Measurements from ENCODE around the gene MACROD2. TPM values are rescaled to one million over a fixed set of nuclear protein-coding genes. Genes with fewer than 3 reads are reported as not detected.

Gene MACROD2
- total RNA-seq, 1 donor from 2014 or later, result 6.4 TPM

DNA sequence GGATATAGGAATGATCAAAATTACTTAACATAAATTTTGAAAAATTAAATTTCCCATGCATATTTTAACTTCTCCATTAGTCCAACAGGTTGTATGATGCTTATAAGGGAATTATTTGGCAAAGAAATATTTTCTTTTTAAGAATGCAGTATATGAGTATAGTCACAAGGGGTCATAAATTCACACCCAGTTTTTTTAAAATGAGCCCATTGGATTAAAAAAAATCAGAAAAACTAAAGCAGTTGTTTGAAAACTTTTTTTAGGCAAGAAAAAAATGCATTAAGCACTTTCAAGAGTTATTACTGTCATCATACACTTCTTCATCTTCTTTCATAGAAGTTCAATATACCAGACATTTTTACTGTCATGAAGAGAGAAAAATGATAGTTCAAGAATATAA is 746.3 kb downstream of the MACROD2 start:
- Mint-ChIP-seq H3K4me3 (no peak overlapping the region), H3K27ac (ENCODE audit: unreplicated experiment) (no peak overlapping the region), H3K4me1 (peaks cover 8% of the 10 kb centered on the region), H3K27me3 (ENCODE audit: low read depth) (no peaks in the 10 kb centered on the region), H3K9me3 (peaks cover 2% of the 10 kb centered on the region), H3K36me3 (ENCODE audit: low read depth) (no peaks in the 10 kb centered on the region)
- TF ChIP-seq, protein P1, sequence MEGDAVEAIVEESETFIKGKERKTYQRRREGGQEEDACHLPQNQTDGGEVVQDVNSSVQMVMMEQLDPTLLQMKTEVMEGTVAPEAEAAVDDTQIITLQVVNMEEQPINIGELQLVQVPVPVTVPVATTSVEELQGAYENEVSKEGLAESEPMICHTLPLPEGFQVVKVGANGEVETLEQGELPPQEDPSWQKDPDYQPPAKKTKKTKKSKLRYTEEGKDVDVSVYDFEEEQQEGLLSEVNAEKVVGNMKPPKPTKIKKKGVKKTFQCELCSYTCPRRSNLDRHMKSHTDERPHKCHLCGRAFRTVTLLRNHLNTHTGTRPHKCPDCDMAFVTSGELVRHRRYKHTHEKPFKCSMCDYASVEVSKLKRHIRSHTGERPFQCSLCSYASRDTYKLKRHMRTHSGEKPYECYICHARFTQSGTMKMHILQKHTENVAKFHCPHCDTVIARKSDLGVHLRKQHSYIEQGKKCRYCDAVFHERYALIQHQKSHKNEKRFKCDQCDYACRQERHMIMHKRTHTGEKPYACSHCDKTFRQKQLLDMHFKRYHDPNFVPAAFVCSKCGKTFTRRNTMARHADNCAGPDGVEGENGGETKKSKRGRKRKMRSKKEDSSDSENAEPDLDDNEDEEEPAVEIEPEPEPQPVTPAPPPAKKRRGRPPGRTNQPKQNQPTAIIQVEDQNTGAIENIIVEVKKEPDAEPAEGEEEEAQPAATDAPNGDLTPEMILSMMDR (conservative IDR thresholded peaks at IDR 0.05), result peak; percentile 39
- no peak for DNase-seq (ENCODE audit: low read depth, low spot score)

DNA sequence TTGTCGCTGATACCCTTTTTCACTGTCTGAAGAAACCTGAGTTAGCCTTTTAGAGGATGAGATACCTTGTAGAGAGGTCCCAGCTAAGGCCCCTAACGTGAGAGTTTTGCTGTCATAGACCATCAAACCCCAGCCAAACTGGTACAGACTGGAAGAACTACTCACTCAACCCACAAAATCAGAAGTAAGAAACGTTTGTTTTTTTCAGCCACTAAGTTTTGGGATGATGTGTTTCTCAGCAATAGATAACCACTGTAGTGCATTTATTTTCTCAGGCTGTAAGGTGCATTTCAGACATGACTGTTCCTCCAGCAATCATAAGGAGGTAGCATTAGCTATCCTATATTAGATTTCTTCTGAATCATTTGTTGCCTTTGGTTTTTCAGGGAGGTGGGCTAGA is 749.4 kb downstream of the MACROD2 start:
- TF ChIP-seq, protein P1 (conservative IDR thresholded peaks at IDR 0.05), result no peak
- no peak for DNase-seq (ENCODE audit: low read depth, low spot score)
- Mint-ChIP-seq H3K36me3 (ENCODE audit: low read depth) (no peaks in the 10 kb centered on the region), H3K27me3 (ENCODE audit: low read depth) (no peaks in the 10 kb centered on the region), H3K9me3 (no peaks in the 10 kb centered on the region), H3K27ac (ENCODE audit: unreplicated experiment) (no peak overlapping the region), H3K4me3 (no peak overlapping the region), H3K4me1 (peaks cover 8% of the 10 kb centered on the region)

DNA sequence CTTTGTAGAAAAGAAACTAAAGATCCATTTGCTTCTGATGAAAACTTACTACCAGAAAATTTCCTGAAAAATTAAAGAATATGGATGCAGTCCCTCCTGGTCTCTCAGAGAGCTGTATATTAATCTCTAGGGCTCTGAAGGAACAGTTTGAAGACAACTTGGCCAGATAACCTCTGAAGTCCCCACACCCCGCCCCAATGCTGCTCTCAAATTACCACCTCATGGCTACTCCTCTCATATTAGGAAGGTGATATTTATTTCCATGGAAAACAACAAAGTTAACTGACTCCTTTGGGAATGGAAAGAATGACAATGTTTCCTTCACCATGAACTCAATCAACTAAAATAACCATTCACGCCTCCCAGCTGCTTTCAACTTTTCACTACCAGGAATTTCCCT is 750.5 kb downstream of the MACROD2 start:
- TF ChIP-seq, protein P1 (conservative IDR thresholded peaks at IDR 0.05), result no peak
- DNase-seq (ENCODE audit: low read depth, low spot score), result no peak
- Mint-ChIP-seq H3K9me3 (no peaks in the 10 kb centered on the region), H3K4me3 (no peak overlapping the region), H3K4me1 (peaks cover 1% of the 10 kb centered on the region), H3K27ac (ENCODE audit: unreplicated experiment) (no peak overlapping the region), H3K36me3 (ENCODE audit: low read depth) (no peaks in the 10 kb centered on the region), H3K27me3 (ENCODE audit: low read depth) (no peaks in the 10 kb centered on the region)

DNA sequence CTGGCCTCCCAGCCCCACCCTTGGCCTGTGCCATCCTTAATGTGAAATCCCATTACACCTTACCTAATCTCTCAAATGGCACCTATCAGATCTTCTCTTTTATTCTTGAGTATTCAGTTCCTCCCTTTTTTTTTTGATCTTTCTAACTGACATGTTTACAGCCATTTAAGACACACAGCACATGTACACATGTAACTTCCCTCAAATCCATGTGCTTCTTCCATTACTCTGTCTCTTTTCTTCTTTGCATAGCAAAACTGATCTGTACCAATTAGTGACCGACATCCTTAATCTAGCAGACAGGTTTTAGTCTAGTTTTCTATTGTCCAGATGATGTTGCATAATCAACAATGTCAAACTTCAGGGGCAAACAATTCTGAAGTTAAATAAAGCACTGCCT is 755.9 kb downstream of the MACROD2 start:
- Mint-ChIP-seq H3K9me3 (no peaks in the 10 kb centered on the region), H3K36me3 (ENCODE audit: low read depth) (no peaks in the 10 kb centered on the region), H3K4me1 (no peaks in the 10 kb centered on the region), H3K27me3 (ENCODE audit: low read depth) (no peaks in the 10 kb centered on the region), H3K27ac (ENCODE audit: unreplicated experiment) (no peak overlapping the region), H3K4me3 (no peak overlapping the region)
- TF ChIP-seq, protein P1 (conservative IDR thresholded peaks at IDR 0.05), result no peak
- DNase-seq (ENCODE audit: low read depth, low spot score), result no peak

DNA sequence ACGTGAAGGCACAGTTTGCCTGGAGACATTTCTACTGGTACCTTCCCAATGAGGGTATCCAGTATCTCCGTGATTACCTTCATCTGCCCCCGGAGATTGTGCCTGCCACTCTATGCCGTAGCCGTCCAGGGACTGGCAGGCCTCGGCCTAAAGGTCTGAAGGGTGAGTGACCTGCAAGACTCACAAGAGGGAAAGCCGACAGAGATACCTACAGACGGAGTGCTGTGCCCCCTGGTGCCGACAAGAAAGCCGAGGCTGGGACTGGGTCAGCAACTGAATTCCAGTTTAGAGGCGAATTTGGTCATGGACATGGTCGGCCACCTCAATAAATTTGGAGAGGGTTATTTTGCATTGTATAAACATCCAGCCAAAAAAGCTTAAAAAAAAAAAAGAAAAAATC is 762.4 kb downstream of the MACROD2 start:
- Mint-ChIP-seq H3K27ac (ENCODE audit: unreplicated experiment) (no peak overlapping the region), H3K4me1 (no peaks in the 10 kb centered on the region), H3K4me3 (no peak overlapping the region), H3K9me3 (no peaks in the 10 kb centered on the region), H3K36me3 (ENCODE audit: low read depth) (no peaks in the 10 kb centered on the region), H3K27me3 (ENCODE audit: low read depth) (no peaks in the 10 kb centered on the region)
- DNase-seq (ENCODE audit: low read depth, low spot score), result no peak
- TF ChIP-seq, protein P1 (conservative IDR thresholded peaks at IDR 0.05), result no peak

DNA sequence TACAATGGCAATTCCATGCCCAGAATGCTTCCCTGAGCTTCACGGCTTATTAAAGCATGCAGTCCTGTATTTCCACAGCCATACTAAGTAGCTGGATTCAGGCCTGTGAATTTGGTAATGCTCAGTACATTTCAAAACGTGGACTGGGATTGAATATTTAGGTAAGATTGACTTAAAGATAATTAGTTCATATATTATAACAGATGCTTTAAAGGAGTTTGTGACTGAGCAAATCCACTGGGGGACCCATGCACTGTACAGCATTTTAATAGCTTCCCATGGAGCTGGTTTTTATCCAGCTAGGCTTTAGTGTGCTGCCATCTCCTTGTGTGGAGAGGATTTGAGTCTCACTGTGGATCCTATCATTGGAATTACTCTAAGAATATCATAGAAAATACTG is 763.0 kb downstream of the MACROD2 start:
- Mint-ChIP-seq H3K36me3 (ENCODE audit: low read depth) (no peaks in the 10 kb centered on the region), H3K4me1 (no peaks in the 10 kb centered on the region), H3K27me3 (ENCODE audit: low read depth) (no peaks in the 10 kb centered on the region), H3K27ac (ENCODE audit: unreplicated experiment) (no peak overlapping the region), H3K4me3 (no peak overlapping the region), H3K9me3 (no peaks in the 10 kb centered on the region)
- TF ChIP-seq, protein P1 (conservative IDR thresholded peaks at IDR 0.05), result no peak
- no peak for DNase-seq (ENCODE audit: low read depth, low spot score)

Data from neural crest cell (in vitro differentiated cells).